ENCODE results near the gene LRRC14B.

GRCh38 chr5:182126-182525 lies 9.2 kb upstream of the LRRC14B start:
- TF ChIP-seq POLR2AphosphoS5 (IDR thresholded peaks at IDR 0.05; ENCODE audit: borderline replicate concordance, low read depth, low read length), result no peak
- TF ChIP-seq EZH2 (IDR thresholded peaks at IDR 0.05), result no peak
- no peak for TF ChIP-seq FOXP2 (optimal IDR thresholded peaks at IDR 0.05; ENCODE audit: control extremely low read depth, extremely low read length, insufficient read depth)

Measured in SK-N-MC (cell line).